ENCODE data around the gene MED1.

- TF ChIP-seq EZH2 (IDR thresholded peaks at IDR 0.05; ENCODE audit: low read length, missing control alignments): no peak
- no peak for TF ChIP-seq CTCF (conservative IDR thresholded peaks at IDR 0.05 in 1 of 2, IDR thresholded peaks at IDR 0.05 in 1 of 2; ENCODE audit: low read depth in 1 of 2, low read length in 2 of 2)
Measured at GRCh38 chr17:39455919-39456318, 4.9 kb upstream of the MED1 start.

Measured in fibroblast of lung (primary cell).